ENCODE data around the gene ZNF747. TPM values are rescaled to one million over a fixed set of nuclear protein-coding genes. Genes with fewer than 3 reads are reported as not detected.

ZNF747 gene
- total RNA-seq, 1 experiment from 2014 or later = 10.9 TPM

DNA sequence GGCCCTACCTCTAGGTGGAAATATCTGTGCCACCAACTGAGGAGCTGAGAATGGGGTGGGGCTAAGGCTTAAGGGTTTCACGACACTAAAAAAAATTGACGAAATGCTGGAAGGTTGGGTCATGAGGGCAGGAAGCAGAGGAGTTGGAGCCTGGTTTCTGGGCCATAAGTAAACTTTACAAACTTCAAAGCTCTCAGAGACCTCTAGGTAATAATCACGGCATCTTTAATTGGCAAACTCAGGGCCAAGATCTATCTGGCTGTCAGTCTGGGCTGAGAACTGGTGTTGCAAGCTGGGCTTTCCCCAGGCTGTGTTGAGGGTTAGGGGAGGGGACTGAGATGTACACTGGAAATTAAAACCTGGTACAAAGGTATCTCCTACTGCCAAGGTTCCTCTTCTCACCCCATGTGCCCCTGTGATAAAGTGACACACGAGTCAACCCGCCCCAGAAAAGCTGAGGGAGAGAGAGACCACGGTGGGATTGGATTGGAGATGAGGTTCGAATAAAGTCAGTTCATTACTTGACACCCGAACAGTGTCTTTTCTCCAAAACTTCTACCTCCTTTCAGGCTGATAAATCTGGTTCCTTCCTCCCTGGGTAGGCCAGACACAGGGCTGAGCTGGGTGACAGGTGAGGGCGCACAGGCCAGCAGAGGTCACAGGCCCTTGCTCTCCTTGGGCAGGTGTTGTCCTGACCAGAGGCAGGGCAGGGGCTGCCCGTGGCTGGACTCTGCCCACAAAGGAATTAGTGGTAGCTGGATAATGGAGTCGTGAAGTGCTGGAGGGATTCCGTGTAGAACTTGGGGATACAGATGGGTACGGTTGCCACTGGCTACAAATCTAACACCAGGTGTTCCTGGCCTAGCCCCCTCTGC lies 4.3 kb downstream of the ZNF747 start:
- Histone ChIP-seq H3K4me3 (ENCODE audit: low read depth in 2 of 2, low read length in 2 of 2) (no peak overlapping the region), H3K4me1 (ENCODE audit: control insufficient read depth, insufficient read depth, low read length) (peaks cover 17% of the 10 kb centered on the region), H3K27me3 (ENCODE audit: control insufficient read depth, insufficient read depth, low read length) (no peaks in the 10 kb centered on the region), H3K27ac (ENCODE audit: low read length) (no peak overlapping the region; the same call in 1 of the 2 replicates), H3K36me3 (ENCODE audit: control insufficient read depth, insufficient read depth, low read length) (no peaks in the 10 kb centered on the region), H3K9me3 (ENCODE audit: control insufficient read depth, insufficient read depth, low read depth, low read length) (no peaks in the 10 kb centered on the region)
- intact Hi-C loops (cut with micrococcal nuclease; ENCODE audit: unreplicated experiment) (no loop called here), in situ Hi-C loops (cut with HindIII; ENCODE audit: low pct_unique_long_range_greater_than_20kb, low sequenced_read_pairs) (no loop called here)
- TSS peak; percentile 44 for BruUV-seq (replicated peaks)
- POLR2A ChIA-PET = interaction anchor here (0.8 kb wide), 1 partner anchor 98 kb away, joined by 11 read pairs; no protein-coding TSS in a partner anchor
- DNase-seq (ENCODE audit: low read depth, low spot score) = no peak
- CTCF ChIA-PET = no interaction called here
- TF ChIP-seq POLR2AphosphoS5 (IDR thresholded peaks at IDR 0.05; ENCODE audit: low read depth, low read length) (no peak), SIN3A (IDR thresholded peaks at IDR 0.05; ENCODE audit: borderline replicate concordance, insufficient read depth, low read depth, low read length) (no peak), TCF7L2 (IDR thresholded peaks at IDR 0.05; ENCODE audit: low read depth, low read length) (no peak)
- TF ChIP-seq, protein P1, sequence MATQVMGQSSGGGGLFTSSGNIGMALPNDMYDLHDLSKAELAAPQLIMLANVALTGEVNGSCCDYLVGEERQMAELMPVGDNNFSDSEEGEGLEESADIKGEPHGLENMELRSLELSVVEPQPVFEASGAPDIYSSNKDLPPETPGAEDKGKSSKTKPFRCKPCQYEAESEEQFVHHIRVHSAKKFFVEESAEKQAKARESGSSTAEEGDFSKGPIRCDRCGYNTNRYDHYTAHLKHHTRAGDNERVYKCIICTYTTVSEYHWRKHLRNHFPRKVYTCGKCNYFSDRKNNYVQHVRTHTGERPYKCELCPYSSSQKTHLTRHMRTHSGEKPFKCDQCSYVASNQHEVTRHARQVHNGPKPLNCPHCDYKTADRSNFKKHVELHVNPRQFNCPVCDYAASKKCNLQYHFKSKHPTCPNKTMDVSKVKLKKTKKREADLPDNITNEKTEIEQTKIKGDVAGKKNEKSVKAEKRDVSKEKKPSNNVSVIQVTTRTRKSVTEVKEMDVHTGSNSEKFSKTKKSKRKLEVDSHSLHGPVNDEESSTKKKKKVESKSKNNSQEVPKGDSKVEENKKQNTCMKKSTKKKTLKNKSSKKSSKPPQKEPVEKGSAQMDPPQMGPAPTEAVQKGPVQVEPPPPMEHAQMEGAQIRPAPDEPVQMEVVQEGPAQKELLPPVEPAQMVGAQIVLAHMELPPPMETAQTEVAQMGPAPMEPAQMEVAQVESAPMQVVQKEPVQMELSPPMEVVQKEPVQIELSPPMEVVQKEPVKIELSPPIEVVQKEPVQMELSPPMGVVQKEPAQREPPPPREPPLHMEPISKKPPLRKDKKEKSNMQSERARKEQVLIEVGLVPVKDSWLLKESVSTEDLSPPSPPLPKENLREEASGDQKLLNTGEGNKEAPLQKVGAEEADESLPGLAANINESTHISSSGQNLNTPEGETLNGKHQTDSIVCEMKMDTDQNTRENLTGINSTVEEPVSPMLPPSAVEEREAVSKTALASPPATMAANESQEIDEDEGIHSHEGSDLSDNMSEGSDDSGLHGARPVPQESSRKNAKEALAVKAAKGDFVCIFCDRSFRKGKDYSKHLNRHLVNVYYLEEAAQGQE (IDR thresholded peaks at IDR 0.05; ENCODE audit: insufficient read depth in 1 of 2, low read depth in 2 of 2, low read length in 1 of 2) = no peak
- TF ChIP-seq, protein P2, sequence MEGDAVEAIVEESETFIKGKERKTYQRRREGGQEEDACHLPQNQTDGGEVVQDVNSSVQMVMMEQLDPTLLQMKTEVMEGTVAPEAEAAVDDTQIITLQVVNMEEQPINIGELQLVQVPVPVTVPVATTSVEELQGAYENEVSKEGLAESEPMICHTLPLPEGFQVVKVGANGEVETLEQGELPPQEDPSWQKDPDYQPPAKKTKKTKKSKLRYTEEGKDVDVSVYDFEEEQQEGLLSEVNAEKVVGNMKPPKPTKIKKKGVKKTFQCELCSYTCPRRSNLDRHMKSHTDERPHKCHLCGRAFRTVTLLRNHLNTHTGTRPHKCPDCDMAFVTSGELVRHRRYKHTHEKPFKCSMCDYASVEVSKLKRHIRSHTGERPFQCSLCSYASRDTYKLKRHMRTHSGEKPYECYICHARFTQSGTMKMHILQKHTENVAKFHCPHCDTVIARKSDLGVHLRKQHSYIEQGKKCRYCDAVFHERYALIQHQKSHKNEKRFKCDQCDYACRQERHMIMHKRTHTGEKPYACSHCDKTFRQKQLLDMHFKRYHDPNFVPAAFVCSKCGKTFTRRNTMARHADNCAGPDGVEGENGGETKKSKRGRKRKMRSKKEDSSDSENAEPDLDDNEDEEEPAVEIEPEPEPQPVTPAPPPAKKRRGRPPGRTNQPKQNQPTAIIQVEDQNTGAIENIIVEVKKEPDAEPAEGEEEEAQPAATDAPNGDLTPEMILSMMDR (IDR thresholded peaks at IDR 0.05) = no peak
- ATAC-seq = no peak

DNA sequence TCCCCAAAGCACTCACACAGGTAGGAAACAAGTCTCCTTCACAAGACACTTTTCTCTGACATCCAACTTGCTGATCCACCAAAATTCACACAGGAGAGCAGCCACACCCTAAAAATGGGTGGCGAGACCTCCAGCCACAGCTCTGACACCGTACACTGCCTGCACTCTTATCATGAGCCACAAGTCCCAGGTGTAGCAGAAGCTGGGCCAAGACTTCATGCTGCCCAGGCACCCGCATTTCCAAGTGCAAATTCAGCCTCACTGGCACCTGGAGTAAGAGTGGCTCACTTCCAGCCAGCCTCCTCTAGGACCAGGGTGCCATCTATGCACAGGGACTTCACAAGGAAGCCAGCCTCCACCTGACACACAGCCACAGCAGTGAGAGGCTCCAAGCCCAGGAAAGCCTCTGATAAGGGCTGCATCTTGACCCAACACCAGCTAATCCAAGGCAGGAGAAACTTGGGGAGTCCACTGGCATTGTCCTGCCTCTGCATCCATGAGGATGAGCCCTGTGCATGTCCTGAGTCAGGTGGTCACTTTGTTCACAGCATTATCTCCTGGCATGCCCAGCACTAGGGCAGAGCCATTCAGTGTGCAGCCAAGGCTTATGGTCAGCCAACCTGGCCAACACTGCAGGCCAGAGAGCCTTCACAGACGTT lies 5.7 kb downstream of the ZNF747 start:
- H3K27ac ChIP-seq (ENCODE audit: low read length) = no peak overlapping the region; the same call in 1 of the 2 replicates
- intact Hi-C loops (cut with micrococcal nuclease; ENCODE audit: unreplicated experiment) = loop anchor here (10.0 kb wide), 1 partner anchor 84 kb away; the partner anchor contains the start of gene SEPHS2
- TF ChIP-seq SIN3A (IDR thresholded peaks at IDR 0.05; ENCODE audit: borderline replicate concordance, insufficient read depth, low read depth, low read length) (no peak), TCF7L2 (IDR thresholded peaks at IDR 0.05; ENCODE audit: low read depth, low read length) (no peak), POLR2AphosphoS5 (IDR thresholded peaks at IDR 0.05; ENCODE audit: low read depth, low read length) (no peak)
- TF ChIP-seq, protein P1 (IDR thresholded peaks at IDR 0.05; ENCODE audit: insufficient read depth in 1 of 2, low read depth in 2 of 2, low read length in 1 of 2) = no peak
- TF ChIP-seq, protein P2 (IDR thresholded peaks at IDR 0.05) = no peak
- H3K4me1 ChIP-seq (ENCODE audit: control insufficient read depth, insufficient read depth, low read length) = peaks cover 19% of the 10 kb centered on the region
- DNase-seq (ENCODE audit: low read depth, low spot score) = no peak
- CTCF ChIA-PET = no interaction called here
- H3K27me3 ChIP-seq (ENCODE audit: control insufficient read depth, insufficient read depth, low read length) = no peaks in the 10 kb centered on the region
- no TSS peak for BruUV-seq (replicated peaks)
- H3K36me3 ChIP-seq (ENCODE audit: control insufficient read depth, insufficient read depth, low read length) = no peaks in the 10 kb centered on the region
- H3K4me3 ChIP-seq (ENCODE audit: low read depth in 2 of 2, low read length in 2 of 2) = no peak overlapping the region
- in situ Hi-C loops (cut with HindIII; ENCODE audit: low pct_unique_long_range_greater_than_20kb, low sequenced_read_pairs) = no loop called here
- H3K9me3 ChIP-seq (ENCODE audit: control insufficient read depth, insufficient read depth, low read depth, low read length) = no peaks in the 10 kb centered on the region
- POLR2A ChIA-PET = no interaction called here
- ATAC-seq = no peak
